Peyer's patch (tissue), 4 donors: ENCODE results near the gene FYB2. TPM values are rescaled to one million over a fixed set of nuclear protein-coding genes. Genes with fewer than 3 reads are reported as not detected.

Experiments used
- DNase-seq, 3 donors: peaks; one replicate each; pipeline ENCODE4 v3.0.0-alpha.2; 2017 to 2019
- H3K27ac ChIP-seq, 4 donors: fragments of 200-600 bp; sonication (generic); one replicate each; pipeline ENCODE4 v1.5.1; 2016 to 2019
- H3K27me3 ChIP-seq, 2 donors: fragments of 200-600 bp; sonication (generic); one replicate each; pipeline ENCODE4 v1.5.1; 2019
- H3K36me3 ChIP-seq, 3 donors: fragments of 200-600 bp; sonication (generic); one replicate each; pipeline ENCODE4 v1.5.1; 2016 to 2019
- H3K4me1 ChIP-seq, 4 donors: fragments of 200-600 bp; sonication (generic); one replicate each; pipeline ENCODE4 v1.5.1; 2016 to 2019
- H3K4me3 ChIP-seq, 4 donors: fragments of 200-600 bp; sonication (generic); 1 replicate in 3 of 4; 2 replicates in 1 of 4; pipeline ENCODE4 v1.5.1; 2016 to 2019; ENCODE audit warnings: mild to moderate bottlenecking in 1 of 4
- H3K9me3 ChIP-seq, 4 donors: fragments of 200-600 bp; sonication (generic); one replicate each; pipeline ENCODE4 v1.5.1; 2016 to 2019; ENCODE audit warnings: mild to moderate bottlenecking in 1 of 4
- CTCF ChIP-seq, 6 experiments: fragments of 450-650 bp in 4 of 6; fragments of 200-600 bp in 2 of 6; sonication (generic) in 1 of 6; IDR thresholded peaks; one replicate each; pipeline ENCODE4 v1.5.1; 2017 to 2019; ENCODE audit warnings: antibody characterized with exemption in 6 of 6, mild to moderate bottlenecking in 3 of 6, moderate library complexity in 1 of 6
- POLR2A ChIP-seq, 2 donors: fragments of 450-650 bp; IDR thresholded peaks; one replicate each; pipeline ENCODE4 v1.5.1; 2017; ENCODE audit warnings: antibody characterized with exemption in 2 of 2, mild to moderate bottlenecking in 2 of 2, moderate library complexity in 2 of 2
- total RNA-seq, 4 donors: library from RNA; depleted of rRNA; stranded (reverse); fragments of >200 nt; gene quantifications; one replicate each; pipeline ENCODE4 v1.1.0, GENCODE V29; 2016

FYB2 gene
- total RNA-seq, 4 donors from 2014 or later, result 4.1 to 10.2 (median 8.4) TPM

- no peaks in the 10 kb centered on the region for H3K4me1 ChIP-seq
- no peaks in the 10 kb centered on the region for H3K36me3 ChIP-seq
- no peak overlapping the region for H3K27ac ChIP-seq
- no peaks in the 10 kb centered on the region for H3K9me3 ChIP-seq
- TF ChIP-seq POLR2A (IDR thresholded peaks at IDR 0.05), result no peak
- no peak for DNase-seq
- no peaks in the 10 kb centered on the region for H3K27me3 ChIP-seq
- H3K4me3 ChIP-seq, result no peak overlapping the region
These were observed 74.0 kb downstream of the FYB2 start for GRCh38 chr1:56745231-56745630.

GRCh38 chr1:56728964-56729363, 90.2 kb downstream of the FYB2 start:
- TF ChIP-seq POLR2A (IDR thresholded peaks at IDR 0.05) (no peak), CTCF (IDR thresholded peaks at IDR 0.05) (no peak)
- Histone ChIP-seq H3K4me3 (no peak overlapping the region), H3K4me1 (no peaks in the 10 kb centered on the region), H3K9me3 (no peaks in the 10 kb centered on the region), H3K36me3 (no peaks in the 10 kb centered on the region), H3K27ac (no peak overlapping the region), H3K27me3 (no peaks in the 10 kb centered on the region)
- no peak for DNase-seq

GRCh38 chr1:56726706-56727105, 92.5 kb downstream of the FYB2 start:
- no peaks in the 10 kb centered on the region for H3K27me3 ChIP-seq
- TF ChIP-seq CTCF (IDR thresholded peaks at IDR 0.05) (no peak), POLR2A (IDR thresholded peaks at IDR 0.05) (no peak)
- no peaks in the 10 kb centered on the region for H3K9me3 ChIP-seq
- no peaks in the 10 kb centered on the region for H3K36me3 ChIP-seq
- no peaks in the 10 kb centered on the region for H3K4me1 ChIP-seq
- no peak overlapping the region for H3K4me3 ChIP-seq
- DNase-seq, result no peak
- H3K27ac ChIP-seq, result no peak overlapping the region

- Histone ChIP-seq H3K4me1 (no peaks in the 10 kb centered on the region), H3K4me3 (no peak overlapping the region), H3K27ac (no peak overlapping the region), H3K9me3 (no peaks in the 10 kb centered on the region), H3K27me3 (no peaks in the 10 kb centered on the region), H3K36me3 (no peaks in the 10 kb centered on the region)
- no peak for DNase-seq
- TF ChIP-seq POLR2A (IDR thresholded peaks at IDR 0.05) (no peak), CTCF (IDR thresholded peaks at IDR 0.05) (no peak)
These were observed 100.0 kb downstream of the FYB2 start for GRCh38 chr1:56719171-56719570.

GRCh38 chr1:56715156-56715555, 104.0 kb downstream of the FYB2 start:
- no peaks in the 10 kb centered on the region for H3K4me1 ChIP-seq
- DNase-seq, result no peak
- no peak overlapping the region for H3K4me3 ChIP-seq
- no peak overlapping the region for H3K27ac ChIP-seq
- H3K27me3 ChIP-seq, result no peaks in the 10 kb centered on the region
- no peak for TF ChIP-seq CTCF (IDR thresholded peaks at IDR 0.05)
- no peak for TF ChIP-seq POLR2A (IDR thresholded peaks at IDR 0.05)
- H3K9me3 ChIP-seq, result no peaks in the 10 kb centered on the region
- H3K36me3 ChIP-seq, result no peaks in the 10 kb centered on the region

- TF ChIP-seq CTCF (IDR thresholded peaks at IDR 0.05) (no peak), POLR2A (IDR thresholded peaks at IDR 0.05) (no peak)
- no peaks in the 10 kb centered on the region for H3K4me1 ChIP-seq
- H3K4me3 ChIP-seq, result no peak overlapping the region
- no peaks in the 10 kb centered on the region for H3K27me3 ChIP-seq
- no peak overlapping the region for H3K27ac ChIP-seq
- no peaks in the 10 kb centered on the region for H3K9me3 ChIP-seq
- H3K36me3 ChIP-seq, result no peaks in the 10 kb centered on the region
- DNase-seq, result no peak
These were observed 106.1 kb downstream of the FYB2 start for GRCh38 chr1:56713112-56713511.
